ENCODE data around the gene CABP5. TPM values are rescaled to one million over a fixed set of nuclear protein-coding genes. Genes with fewer than 3 reads are reported as not detected.

CABP5 gene
- total and polyA plus RNA-seq, 8 donors, result not detected

- TF ChIP-seq, protein P1, sequence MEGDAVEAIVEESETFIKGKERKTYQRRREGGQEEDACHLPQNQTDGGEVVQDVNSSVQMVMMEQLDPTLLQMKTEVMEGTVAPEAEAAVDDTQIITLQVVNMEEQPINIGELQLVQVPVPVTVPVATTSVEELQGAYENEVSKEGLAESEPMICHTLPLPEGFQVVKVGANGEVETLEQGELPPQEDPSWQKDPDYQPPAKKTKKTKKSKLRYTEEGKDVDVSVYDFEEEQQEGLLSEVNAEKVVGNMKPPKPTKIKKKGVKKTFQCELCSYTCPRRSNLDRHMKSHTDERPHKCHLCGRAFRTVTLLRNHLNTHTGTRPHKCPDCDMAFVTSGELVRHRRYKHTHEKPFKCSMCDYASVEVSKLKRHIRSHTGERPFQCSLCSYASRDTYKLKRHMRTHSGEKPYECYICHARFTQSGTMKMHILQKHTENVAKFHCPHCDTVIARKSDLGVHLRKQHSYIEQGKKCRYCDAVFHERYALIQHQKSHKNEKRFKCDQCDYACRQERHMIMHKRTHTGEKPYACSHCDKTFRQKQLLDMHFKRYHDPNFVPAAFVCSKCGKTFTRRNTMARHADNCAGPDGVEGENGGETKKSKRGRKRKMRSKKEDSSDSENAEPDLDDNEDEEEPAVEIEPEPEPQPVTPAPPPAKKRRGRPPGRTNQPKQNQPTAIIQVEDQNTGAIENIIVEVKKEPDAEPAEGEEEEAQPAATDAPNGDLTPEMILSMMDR (IDR thresholded peaks at IDR 0.05), result no peak
- TF ChIP-seq POLR2AphosphoS5 (IDR thresholded peaks at IDR 0.05), result no peak
- TF ChIP-seq EP300 (IDR thresholded peaks at IDR 0.05), result no peak
- no peak for TF ChIP-seq POLR2A (IDR thresholded peaks at IDR 0.05)
- WGBS, 5 donors, result 68 to 74% (median 72%) methylated on average over 3 of the region's 3 CpGs
- no peaks in the 10 kb centered on the region for H3K9me3 ChIP-seq
- peaks cover 0 to 39% (median 6%) of the 10 kb centered on the region in 3 donors for H3K27me3 ChIP-seq
- no peak for DNase-seq
- H3K36me3 ChIP-seq, result no peaks in the 10 kb centered on the region
- H3K4me3 ChIP-seq, result no peak overlapping the region
- intact Hi-C loops (cut with DNase I; ENCODE audit: low total_unique reads), result no loop called here
- no peak overlapping the region for H3K27ac ChIP-seq
- H3K4me1 ChIP-seq, result no peaks in the 10 kb centered on the region
Observed at GRCh38 chr19:48025480-48025879, 18.4 kb downstream of the CABP5 start.

- WGBS, 5 donors, result 84 to 93% (median 90%) methylated on average over 3 of the region's 3 CpGs
- no peak for TF ChIP-seq EP300 (IDR thresholded peaks at IDR 0.05)
- TF ChIP-seq POLR2A (IDR thresholded peaks at IDR 0.05), result no peak
- TF ChIP-seq, protein P1 (IDR thresholded peaks at IDR 0.05), result no peak
- H3K36me3 ChIP-seq, result no peaks in the 10 kb centered on the region
Observed at GRCh38 chr19:48023518-48023917, 20.4 kb downstream of the CABP5 start.

DNA sequence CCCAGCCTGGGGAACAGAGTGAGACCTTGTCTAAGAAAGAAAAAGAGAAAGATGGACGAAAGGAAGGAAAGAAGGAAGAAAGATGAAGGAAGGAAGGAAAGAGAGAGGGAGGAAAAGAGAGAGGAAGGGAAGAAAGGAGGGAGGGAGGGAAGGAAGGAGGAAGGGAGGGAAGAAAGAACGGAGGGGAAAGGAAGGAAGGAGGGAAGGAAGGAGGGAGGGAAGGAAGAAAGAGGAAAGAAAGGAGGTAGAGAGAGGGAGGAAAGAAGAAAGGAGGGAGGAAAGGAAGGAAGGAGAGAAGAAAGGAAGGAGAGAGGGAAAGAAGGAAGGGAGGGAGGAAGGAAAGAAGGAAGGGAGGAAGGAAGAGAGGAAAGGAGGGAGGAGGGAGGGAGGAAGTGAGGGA, 20.9 kb downstream of the CABP5 start:
- Histone ChIP-seq H3K27me3 (peaks cover 0 to 33% (median 6%) of the 10 kb centered on the region in 3 donors), H3K9me3 (no peaks in the 10 kb centered on the region), H3K4me1 (no peaks in the 10 kb centered on the region), H3K36me3 (no peaks in the 10 kb centered on the region), H3K4me3 (no peak overlapping the region), H3K27ac (no peak overlapping the region)
- 64 to 70% (median 66%) methylated on average over 2 of the region's 2 CpGs for WGBS, 5 donors
- no peak for DNase-seq
- no peak for TF ChIP-seq POLR2A (IDR thresholded peaks at IDR 0.05)
- TF ChIP-seq EP300 (IDR thresholded peaks at IDR 0.05), result no peak
- no peak for TF ChIP-seq POLR2AphosphoS5 (IDR thresholded peaks at IDR 0.05)
- TF ChIP-seq, protein P1 (IDR thresholded peaks at IDR 0.05), result no peak
- intact Hi-C loops (cut with DNase I; ENCODE audit: low total_unique reads), result no loop called here

More at GRCh38 chr19:48023518-48023917, 20.4 kb downstream of the CABP5 start:
- H3K27me3 ChIP-seq, result peaks cover 0 to 32% (median 6%) of the 10 kb centered on the region in 3 donors
- intact Hi-C loops (cut with DNase I; ENCODE audit: low total_unique reads), result no loop called here
- no peak overlapping the region for H3K4me3 ChIP-seq
- H3K9me3 ChIP-seq, result no peaks in the 10 kb centered on the region
- no peak overlapping the region for H3K27ac ChIP-seq
- DNase-seq, result no peak
- H3K4me1 ChIP-seq, result no peaks in the 10 kb centered on the region

DNA sequence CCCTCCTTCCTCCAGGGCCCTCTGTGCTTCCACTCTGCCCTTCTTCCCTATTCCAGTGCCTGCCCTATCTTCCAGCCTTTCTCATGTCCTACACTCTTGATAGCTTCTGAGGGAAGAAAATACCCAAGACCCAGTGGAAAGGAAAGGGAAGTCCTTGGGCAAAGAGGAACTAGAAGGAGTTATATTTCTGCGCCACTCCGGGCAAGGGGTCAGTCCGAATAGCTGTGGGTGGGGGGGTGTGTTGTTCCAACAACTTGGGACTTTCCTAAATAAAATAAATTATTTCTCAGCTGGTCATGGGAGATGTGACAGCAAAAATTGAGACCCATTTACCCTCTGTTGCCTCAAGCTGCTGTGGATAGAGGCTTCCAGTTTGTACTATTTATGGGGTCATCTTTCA, 23.2 kb downstream of the CABP5 start:
- DNase-seq, result no peak
- intact Hi-C loops (cut with DNase I; ENCODE audit: low total_unique reads), result no loop called here
- Histone ChIP-seq H3K4me3 (no peak overlapping the region), H3K36me3 (no peaks in the 10 kb centered on the region), H3K27me3 (peaks cover 0 to 39% (median 1%) of the 10 kb centered on the region in 3 donors), H3K4me1 (no peaks in the 10 kb centered on the region), H3K9me3 (peaks cover 0 to 5% (median 2%) of the 10 kb centered on the region in 4 donors), H3K27ac (no peak overlapping the region)
- TF ChIP-seq POLR2AphosphoS5 (IDR thresholded peaks at IDR 0.05) (no peak), EP300 (IDR thresholded peaks at IDR 0.05) (no peak), POLR2A (IDR thresholded peaks at IDR 0.05) (no peak)
- TF ChIP-seq, protein P1 (IDR thresholded peaks at IDR 0.05), result no peak
- 62 to 86% (median 72%) methylated on average over 3 of the region's 3 CpGs for WGBS, 5 donors
